G401 (cell line): ENCODE results near the gene ZSWIM5. TPM values are rescaled to one million over a fixed set of nuclear protein-coding genes. Genes with fewer than 3 reads are reported as not detected.
A peak's percentile ranks its signal among the peaks of the same experiment; 100 is the strongest.

Source experiments
- DNase-seq: peaks from one replicate; pipeline ENCODE4 v3.0.0-alpha.2; 2015; ENCODE audit warnings: low spot score
- in situ Hi-C: cut with HindIII; loops from 2 replicates; pipeline ENCODE4 v1.10.0; 2016; ENCODE audit warnings: low sequenced_read_pairs, mixed read lengths
- total RNA-seq: library from RNA; depleted of rRNA; stranded (reverse); fragments of >200 nt; shearing (Covaris generic); gene quantifications from 2 replicates; pipeline ENCODE4 v1.2.3, GENCODE V29; 2014

ZSWIM5 gene
- total RNA-seq, 1 experiment from 2014 or later: 4.6 TPM

GRCh38 chr1:45044916-45045315, 161.5 kb downstream of the ZSWIM5 start:
- in situ Hi-C loops: no loop called here
- no peak for DNase-seq

DNA sequence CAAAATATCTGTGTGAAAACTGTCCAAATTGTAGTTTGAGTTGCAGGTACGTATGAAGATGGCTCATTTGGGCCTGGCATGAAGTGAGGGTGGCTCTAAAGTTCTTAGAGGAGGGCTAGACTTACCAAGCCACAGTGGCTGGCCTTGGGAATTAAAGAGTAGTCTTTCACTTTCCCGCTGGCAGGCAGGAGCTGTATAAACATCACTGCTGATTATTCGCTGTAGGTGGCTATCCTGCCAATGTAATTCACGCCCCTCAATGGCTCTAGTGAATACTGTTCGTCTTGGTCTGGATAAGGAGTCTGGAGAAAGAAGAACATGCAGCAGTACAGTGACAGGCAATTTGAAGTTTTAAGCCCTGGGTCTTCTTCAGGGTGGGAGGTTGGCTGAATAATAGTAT, 163.3 kb downstream of the ZSWIM5 start:
- DNase-seq: no peak
- in situ Hi-C loops: no loop called here

DNA sequence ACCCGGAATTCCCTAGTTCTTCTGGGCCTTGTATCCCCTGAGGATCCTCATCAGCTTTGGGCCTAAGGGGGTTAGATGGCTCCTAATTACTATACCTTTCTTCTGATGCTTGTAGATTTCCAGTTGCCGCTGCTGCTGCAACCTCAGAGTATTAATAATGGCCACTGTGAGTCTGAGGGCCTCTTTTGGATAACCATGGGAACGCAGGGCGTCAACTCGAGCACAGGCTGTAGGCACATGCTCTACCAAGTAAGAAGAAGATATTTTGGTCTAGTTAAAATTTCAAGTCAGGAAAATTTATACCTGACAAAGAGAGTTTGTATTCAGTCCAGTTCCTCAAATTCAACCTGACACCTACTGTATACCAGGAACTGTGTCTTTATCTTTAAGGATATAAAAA, 166.1 kb downstream of the ZSWIM5 start:
- DNase-seq: no peak
- in situ Hi-C loops: no loop called here

DNA sequence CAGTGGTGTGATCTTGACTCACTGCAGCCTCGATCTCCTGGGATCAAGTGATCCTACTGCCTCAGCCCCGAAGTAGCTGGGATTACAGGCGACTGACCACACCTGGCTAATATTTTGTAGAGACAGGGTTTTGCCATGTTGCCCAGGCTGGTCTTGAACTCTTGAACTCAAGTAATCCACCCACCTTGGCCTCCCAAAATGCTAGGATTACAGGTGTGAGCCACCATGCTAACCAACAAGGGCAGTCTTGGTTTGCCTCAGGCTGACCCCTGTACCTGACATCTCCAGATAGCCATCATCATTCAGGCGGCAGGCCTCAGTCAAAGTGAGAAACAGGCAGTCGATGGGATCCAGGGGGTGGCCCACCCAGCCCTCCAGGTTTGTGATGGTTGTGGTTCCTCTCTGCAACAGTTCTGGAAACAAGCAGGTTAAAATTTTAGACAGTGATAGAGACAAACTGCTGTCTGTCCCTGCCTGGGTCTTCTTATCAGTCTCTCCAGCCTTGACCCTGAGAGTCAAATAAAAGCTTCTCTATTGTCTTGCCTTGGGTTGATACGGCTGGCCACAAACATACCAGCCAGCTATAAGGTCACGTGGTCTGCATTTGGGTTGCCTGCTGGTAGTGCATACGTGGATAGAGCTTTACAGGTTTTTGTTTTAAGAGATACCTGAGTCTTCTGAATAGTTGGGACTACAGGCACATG, 167.6 kb downstream of the ZSWIM5 start:
- in situ Hi-C loops: no loop called here
- no peak for DNase-seq

- DNase-seq: no peak
- in situ Hi-C loops: no loop called here
These were observed 168.2 kb downstream of the ZSWIM5 start for GRCh38 chr1:45038240-45038639.

- DNase-seq: no peak
- in situ Hi-C loops: no loop called here
These were observed 168.9 kb downstream of the ZSWIM5 start for GRCh38 chr1:45037456-45037855.

DNA sequence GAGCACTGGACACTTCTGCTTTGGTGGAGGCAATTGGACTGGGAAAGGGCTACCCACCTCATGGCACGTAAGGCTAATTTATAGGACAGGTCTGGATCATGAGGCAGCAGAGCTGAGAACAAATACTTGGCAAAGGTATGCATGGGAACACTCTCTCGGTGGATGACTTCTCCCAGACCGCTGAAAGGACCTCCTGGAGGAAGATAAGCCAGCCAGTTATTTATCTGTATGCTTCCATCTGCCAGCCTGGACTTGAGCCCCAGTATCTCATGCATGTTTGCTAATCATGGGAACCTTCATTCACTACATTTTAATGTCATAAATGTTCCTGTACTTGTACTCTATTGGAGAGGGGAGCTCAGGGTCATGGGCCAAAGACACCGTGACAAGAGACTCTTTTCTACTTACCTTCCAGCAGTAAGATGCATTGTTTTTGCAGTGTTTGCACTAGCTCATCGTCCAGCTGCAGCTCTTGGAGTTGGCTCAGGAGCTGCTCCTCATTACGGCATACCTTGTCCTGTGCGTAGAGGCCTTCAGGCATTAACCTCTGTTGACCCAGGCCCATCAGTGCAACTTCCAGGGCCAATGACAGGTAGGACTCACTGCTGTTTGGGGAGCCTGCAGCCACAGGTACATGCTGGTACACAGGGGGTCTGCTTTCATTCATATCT, 170.6 kb downstream of the ZSWIM5 start:
- DNase-seq: peak; percentile 93
- in situ Hi-C loops: no loop called here

GRCh38 chr1:45033356-45033755, 173.0 kb downstream of the ZSWIM5 start:
- no peak for DNase-seq
- in situ Hi-C loops: no loop called here

DNA sequence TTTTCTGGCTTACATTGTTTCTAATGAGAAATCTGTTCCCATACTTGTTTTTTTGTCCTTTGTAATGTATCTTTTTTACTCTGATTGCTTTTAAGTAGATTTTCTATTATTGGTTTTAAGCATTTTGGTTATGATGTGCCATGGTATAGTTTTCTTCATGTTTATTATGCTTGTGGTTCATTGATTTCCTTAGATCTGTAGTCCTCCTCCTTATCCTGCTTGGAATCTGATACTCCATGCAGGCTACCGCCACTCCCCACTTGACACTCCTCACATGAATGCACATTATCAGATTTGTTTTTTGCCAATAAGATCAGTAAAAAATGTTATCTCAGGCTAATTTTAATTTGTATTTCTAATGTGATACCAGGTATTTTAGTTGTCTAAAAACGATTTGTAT, 173.6 kb downstream of the ZSWIM5 start:
- no peak for DNase-seq
- in situ Hi-C loops: no loop called here

DNA sequence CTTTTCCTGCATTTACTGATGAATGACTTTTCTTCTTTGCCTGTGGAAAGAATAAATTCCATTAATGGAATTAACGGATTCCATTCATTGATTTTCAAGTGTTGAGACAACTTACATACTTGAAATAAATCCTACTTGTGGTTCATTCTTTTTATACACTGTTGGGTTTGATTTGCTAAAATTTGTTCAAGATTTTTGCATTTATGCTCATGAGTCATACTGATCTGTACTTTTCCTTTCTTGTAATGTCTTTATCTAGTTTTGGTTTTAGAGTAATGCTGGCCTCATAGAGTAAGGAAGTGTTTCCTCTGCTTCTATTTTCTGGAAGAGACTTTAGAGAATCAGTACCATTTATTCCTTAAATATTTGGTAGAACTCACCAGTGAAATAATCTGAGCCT, 180.0 kb downstream of the ZSWIM5 start:
- in situ Hi-C loops: no loop called here
- no peak for DNase-seq

GRCh38 chr1:45023663-45024062, 182.7 kb downstream of the ZSWIM5 start:
- in situ Hi-C loops: no loop called here

DNA sequence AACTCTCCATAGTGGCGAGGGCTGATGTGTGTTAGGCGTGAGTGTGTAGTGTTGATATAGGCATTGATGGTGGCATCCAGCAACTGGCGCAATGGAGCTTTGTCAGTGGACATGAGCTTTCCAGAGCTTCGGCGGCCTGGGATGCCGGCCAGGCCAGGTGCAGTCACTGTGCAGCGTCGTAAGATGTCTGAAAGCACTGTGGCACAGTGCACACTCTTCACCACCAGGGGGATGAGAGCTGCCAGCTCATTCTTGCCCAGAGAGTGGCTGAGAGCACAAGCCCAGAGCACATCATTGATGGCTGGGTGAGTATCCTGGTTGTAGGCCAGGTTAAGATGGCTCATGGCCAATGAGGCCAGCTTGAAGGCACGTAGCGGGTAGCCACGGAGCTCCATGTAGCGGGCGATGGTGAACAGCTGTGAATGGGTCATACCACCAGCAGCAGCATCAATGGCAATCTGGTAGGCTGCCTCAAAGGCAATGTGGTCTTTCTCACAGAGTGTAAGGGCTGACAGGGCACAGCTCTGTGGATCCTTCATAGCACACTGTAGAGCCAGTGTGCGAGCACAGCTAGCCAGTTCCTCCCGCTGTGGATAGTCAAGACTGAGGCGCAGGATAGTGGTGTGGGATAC, 187.7 kb downstream of the ZSWIM5 start:
- DNase-seq: peak; percentile 95
- in situ Hi-C loops: no loop called here

More at GRCh38 chr1:45023663-45024062, 182.7 kb downstream of the ZSWIM5 start:
- no peak for DNase-seq

GRCh38 chr1:45016767-45017166, 189.6 kb downstream of the ZSWIM5 start:
- DNase-seq: no peak
- in situ Hi-C loops: no loop called here

- no peak for DNase-seq
- in situ Hi-C loops: no loop called here
These were observed 190.2 kb downstream of the ZSWIM5 start for GRCh38 chr1:45016090-45016697.

DNA sequence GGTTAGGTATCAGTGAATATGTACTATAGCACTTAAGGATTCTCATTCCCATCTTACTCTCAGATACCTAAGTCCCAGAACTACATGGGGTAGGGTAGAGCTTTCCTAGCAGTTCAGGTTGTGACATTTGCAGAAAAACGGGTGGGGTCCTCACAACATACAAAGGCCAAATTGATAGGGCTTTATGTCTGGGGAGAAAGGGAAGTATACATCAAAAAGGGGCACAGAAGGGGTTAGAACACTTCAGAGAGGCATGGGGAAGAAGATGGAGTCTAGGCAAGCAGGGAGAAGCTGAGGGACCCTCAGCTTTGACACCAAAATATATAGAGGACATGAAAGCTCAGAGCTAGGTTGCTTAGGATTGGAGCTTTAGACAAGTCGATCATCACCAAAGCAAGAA, 190.7 kb downstream of the ZSWIM5 start:
- in situ Hi-C loops: no loop called here
- DNase-seq: no peak

- in situ Hi-C loops: no loop called here
These were observed 191.9 kb downstream of the ZSWIM5 start for GRCh38 chr1:45014321-45015028.

GRCh38 chr1:45013551-45014209, 192.7 kb downstream of the ZSWIM5 start:
- in situ Hi-C loops: no loop called here
- no peak for DNase-seq

More at GRCh38 chr1:45014321-45015028, 191.9 kb downstream of the ZSWIM5 start:
- peak; percentile 93 for DNase-seq

DNA sequence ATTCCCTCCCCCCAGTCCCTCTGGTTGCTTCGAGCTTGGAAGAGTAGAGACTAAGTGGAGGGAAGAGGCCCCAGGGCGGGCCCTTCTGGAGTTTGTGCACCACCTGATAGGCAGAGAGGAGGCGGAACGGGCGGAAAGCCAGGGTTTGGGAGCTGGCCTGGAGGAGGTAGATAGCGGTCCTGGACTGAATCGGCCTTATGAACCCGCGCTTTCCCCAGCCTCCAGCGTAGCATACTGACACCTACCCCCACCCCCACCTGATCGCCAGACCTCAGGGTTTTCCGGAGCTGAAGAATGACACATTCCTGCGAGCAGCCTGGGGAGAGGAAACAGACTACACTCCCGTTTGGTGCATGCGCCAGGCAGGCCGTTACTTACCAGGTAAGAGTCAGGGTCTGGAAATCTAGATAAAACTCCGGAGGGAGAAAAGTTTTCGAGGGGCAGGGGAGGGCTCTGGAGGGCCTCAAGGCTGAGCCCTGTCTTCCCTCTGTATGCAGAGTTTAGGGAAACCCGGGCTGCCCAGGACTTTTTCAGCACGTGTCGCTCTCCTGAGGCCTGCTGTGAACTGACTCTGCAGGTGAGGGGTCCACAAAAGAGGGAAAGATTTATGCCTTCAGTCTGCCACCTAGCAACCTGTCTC, 193.6 kb downstream of the ZSWIM5 start:
- peak; percentile 83 for DNase-seq
- in situ Hi-C loops: no loop called here
